ENCODE results near the gene BIRC2. TPM values are rescaled to one million over a fixed set of nuclear protein-coding genes. Genes with fewer than 3 reads are reported as not detected.
A peak's percentile ranks its signal among the peaks of the same experiment; 100 is the strongest.
"Not testable (repeated sequence)": the region's sequence is repeated elsewhere in the genome, so short reads cannot be mapped to it uniquely, and the experiment has no call there.

The BIRC2 gene
- polyA plus RNA-seq (ENCODE audit: insufficient read length in 3 of 3): 100 to 1,000 TPM in 1 of 3 donors, 10 to 100 TPM in 2; 92.3 to 103 (median 94.0) TPM

GRCh38 chr11:102346748-102347461 is at the start of gene BIRC2:
Gene BIRC2 (plus strand): TSS chr11:102347214. CDS start chr11:102349855, 2,641 bp downstream.
- peak; percentile 74 to 92 (median 86) for DNase-seq (ENCODE audit: low read depth in 3 of 3, low spot score in 2 of 3)

GRCh38 chr11:102300837-102301236 is 46.2 kb upstream of the BIRC2 start:
- DNase-seq (ENCODE audit: low read depth in 3 of 3, low spot score in 2 of 3): not testable (repeated sequence)

DNA sequence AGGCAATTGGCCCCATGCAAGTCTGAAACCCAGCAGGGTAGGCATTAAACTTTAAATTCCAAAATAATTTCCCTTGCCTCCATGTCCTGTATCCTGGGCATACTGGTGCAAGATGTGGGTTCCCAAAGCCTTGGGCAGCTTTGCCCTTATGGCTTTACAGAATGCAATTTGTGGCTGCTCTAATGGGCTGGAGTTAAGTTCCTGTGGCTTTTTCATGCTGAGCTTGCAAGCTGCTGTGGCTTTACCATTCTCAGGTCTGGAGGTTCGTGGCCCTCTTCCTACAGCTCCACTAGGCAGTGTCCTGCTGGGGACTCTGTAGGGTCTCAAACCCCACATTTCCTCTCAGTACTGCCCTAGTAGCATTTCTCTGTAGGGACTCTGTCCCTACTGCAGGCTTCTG is 44.8 kb upstream of the BIRC2 start:
- DNase-seq (ENCODE audit: low read depth in 3 of 3, low spot score in 2 of 3): no peak

- DNase-seq (ENCODE audit: low read depth in 3 of 3, low spot score in 2 of 3): no peak
These were observed 42.3 kb upstream of the BIRC2 start for GRCh38 chr11:102304686-102305085.

DNA sequence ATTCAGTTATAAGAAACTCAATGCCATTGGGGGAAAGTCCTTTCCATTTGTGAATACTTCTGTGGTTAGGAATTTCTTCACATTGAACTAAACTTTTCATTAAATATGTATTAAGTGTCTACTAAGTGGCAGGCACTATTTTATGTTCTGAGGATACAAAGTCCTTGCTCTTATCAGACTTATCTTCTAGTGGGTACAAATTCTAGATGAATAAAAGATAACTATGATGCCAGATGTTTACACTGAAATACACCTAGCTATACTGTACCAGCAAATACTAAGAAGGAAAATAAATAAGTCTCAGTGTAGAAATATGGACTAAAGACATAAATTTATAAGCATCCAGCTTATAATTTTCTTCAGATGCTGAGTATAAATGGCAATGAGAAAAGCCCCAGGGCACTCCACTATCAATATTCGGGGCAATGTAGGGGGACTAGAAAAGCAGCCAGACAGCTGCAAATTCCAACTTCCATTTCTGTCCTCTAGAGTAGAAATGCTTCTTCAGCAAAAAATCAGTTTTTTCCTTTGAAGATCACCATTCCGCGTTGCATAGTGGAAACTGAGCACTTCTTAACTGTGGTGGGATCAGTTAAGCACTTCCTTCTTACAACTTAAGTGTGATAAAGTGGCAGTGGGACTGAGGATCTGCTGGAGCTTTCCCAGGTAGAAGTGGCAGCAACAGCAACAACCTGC is 41.5 kb upstream of the BIRC2 start:
- DNase-seq (ENCODE audit: low read depth in 3 of 3, low spot score in 2 of 3): no peak

GRCh38 chr11:102306048-102306597 is 40.9 kb upstream of the BIRC2 start:
- no peak for DNase-seq (ENCODE audit: low read depth in 3 of 3, low spot score in 2 of 3)

DNA sequence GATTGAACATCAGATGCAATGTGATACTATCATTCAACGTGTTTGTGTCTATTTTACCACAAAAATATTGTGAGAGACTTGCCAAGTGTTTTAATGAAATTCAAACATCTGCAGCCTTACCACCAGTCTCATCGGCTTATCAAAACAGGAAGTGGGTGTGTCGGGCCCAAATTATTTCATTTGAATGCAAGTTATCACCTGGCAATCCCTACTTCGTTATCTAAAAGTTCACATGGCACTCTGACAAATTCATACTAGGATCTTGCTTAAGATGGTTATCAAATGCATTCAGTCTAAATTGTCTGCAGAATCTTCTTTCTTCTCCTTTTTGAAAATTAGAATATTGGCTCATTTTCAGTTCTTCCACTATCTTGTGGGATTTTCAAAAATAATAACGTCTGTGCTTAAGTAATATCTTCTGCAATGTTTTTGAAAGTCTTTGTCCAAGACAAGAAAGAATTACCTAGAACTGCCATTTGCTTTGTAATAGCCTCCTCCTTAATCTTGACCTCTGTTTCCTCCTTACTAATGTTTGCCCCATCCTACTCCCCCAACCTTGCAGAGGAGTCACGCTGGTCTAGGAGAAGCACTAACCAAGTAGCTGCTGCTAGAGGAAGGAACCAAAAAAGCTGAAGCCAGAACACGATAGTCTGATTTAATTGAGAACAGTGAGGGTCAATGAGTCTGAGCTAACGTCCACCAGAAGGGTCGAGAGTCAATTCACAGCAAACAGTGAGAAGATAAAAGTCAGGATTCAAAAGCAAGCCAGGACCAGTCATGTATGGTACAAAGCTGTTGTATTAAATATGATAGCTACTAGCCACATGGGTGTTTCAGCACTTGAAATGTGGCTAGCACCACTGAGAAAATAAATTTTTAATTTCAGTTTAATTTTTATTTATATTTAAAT is 39.9 kb upstream of the BIRC2 start:
- DNase-seq (ENCODE audit: low read depth in 3 of 3, low spot score in 2 of 3): no peak

DNA sequence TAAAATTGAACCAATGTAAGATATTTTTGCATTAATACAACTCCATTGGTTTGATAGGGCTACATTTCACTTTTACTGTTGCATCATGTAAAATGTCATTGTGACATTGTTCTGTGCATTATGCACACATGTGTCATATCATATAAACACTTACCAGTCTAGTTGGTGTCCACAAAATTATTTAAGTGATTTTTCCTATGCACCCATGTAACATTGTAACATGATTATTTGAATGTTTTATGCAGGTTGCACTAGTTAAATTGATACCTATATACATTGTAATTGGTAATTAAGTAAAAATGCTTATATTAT is 39.3 kb upstream of the BIRC2 start:
- no peak for DNase-seq (ENCODE audit: low read depth in 3 of 3, low spot score in 2 of 3)

DNA sequence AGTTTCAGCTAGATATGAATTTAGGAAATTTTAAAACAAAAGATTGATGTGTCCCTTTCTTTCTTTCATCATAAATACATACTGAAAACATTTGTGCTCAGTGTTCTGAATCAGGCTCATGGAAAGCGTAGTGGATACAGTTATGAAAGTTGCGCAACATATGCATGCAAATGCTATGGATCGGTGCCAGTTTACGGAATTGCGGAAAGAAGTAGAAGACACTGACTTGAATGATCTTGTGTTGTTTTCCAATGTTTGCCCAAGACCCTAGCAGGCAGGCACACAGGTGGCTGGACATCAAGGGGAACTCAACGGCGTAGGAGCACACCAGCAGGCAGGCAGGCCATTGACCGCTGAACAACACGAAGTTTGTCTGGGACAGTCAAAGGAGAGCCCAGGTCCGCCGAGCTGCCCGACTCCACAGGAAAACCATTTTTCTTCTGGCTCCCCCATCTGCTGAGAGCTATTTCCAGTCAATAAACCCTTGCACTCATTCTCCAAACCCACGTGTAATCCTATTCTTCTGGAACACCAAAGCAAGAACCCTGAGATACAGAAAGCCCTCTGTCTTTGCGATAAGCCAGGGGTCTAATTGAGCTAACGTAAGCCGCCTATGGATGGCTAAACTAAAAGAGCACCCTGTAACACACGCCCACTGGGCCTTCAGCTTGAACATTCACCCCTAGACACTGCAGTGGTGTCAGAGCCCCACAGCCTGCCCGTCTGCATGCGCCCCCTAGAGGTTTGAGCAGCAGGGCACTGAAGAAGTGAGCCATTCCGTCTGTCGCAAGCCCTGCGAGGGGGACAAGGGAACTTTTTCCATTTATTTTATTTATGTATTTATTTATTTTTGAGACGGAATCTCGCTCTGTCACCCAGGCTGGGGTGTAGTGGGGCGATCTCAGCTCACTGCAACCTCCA is 37.1 kb upstream of the BIRC2 start:
- no peak for DNase-seq (ENCODE audit: low read depth in 3 of 3, low spot score in 2 of 3)

DNA sequence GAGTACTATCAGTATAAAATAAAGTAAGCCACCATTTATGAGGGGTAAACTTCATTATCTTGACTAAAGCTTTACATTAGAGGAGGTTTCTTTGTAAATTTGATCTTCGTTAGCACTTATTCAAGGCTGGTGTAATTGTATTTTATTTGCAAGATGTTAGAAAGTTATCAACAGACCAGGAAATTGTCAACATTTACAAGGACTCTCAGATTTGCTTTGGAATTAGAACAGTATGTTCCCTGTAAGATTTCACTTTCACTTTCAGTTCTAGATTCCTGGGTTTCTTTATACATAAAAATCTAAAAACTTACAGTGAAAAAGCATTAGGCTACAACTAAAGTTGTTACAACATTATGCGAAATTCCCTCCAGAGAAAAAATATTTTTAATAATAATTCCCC is 34.3 kb upstream of the BIRC2 start:
- no peak for DNase-seq (ENCODE audit: low read depth in 3 of 3, low spot score in 2 of 3)

DNA sequence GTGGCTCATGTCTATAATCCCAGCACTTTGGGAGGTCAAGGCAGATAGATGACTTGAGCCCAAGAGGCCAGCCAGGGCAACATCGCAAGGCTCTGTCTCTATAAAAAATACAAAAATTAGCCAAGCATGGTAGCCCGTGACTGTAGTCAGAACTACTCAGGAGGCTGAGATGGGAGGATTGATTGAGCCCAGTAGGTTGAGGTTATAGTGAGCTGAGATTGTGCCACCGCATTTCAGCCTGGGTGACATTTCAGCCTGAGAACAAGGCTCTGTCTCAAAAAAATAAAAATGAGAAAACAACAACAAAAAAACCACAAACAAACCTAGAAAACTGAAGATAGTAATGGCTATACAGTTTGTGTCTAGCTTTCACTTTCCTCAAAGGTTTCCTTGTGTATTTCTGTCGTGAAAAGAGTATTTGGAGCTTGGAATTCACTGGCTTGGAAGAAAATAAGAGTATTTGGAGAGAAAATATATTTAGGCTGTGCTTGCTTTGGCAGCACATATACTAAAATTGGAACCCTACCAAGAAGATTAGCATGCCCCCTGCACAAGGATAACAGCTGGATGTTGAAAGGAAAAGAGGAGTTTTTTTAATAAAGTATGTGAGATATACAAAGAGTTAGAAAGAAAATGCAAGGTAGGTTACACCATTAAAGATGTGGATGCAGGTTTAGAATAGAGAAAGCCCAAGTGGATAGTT is 33.6 kb upstream of the BIRC2 start:
- no peak for DNase-seq (ENCODE audit: low read depth in 3 of 3, low spot score in 2 of 3)

GRCh38 chr11:102314784-102315183 is 32.2 kb upstream of the BIRC2 start:
- DNase-seq (ENCODE audit: low read depth in 3 of 3, low spot score in 2 of 3): no peak

GRCh38 chr11:102316346-102316904 is 30.6 kb upstream of the BIRC2 start:
- no peak for DNase-seq (ENCODE audit: low read depth in 3 of 3, low spot score in 2 of 3)

- DNase-seq (ENCODE audit: low read depth in 3 of 3, low spot score in 2 of 3): peak in 1 of 3 donors; percentile 36
These were observed 29.8 kb upstream of the BIRC2 start, which contains the start of gene BIRC3 for GRCh38 chr11:102317099-102317767. Gene BIRC3 (plus strand): TSS chr11:102317484. CDS start chr11:102324510, 7,026 bp downstream.

DNA sequence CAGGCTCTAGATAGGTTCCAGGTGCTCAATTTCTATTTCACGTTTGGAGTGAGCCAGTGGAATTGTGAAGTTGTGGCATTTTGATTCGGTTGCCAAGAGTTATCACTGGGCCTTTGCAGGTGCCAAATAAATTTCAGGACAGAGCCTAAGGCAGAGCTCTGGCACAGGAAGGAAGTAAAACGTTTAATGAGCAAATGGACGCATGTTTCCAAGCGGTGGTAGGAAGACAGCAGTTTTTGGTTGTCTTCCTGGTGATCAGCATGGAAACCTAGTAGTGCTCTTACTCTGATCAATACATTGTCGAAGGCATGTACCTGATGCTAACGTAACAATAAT is 29.3 kb upstream of the BIRC2 start:
- no peak for DNase-seq (ENCODE audit: low read depth in 3 of 3, low spot score in 2 of 3)

- DNase-seq (ENCODE audit: low read depth in 3 of 3, low spot score in 2 of 3): no peak
These were observed 28.5 kb upstream of the BIRC2 start for GRCh38 chr11:102318469-102318868.

DNA sequence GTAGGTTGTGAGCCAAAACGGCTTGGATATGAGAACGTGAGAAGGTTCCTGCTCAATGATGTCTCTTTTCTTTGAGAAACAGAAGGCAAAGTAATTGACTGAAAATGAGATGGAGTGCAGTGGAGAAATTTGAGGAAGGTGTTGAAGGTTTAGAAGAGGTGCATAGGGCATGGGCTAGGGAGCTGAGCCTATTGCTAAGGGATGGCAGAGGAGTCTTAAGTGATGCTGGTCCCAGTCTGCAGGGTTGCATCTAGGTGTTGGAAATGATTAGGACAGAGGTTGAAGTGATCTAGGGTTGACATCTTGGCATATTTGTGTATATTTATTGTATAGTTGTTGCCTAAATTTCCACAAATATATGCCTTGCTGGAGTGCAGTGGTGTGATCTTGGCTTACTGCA is 27.5 kb upstream of the BIRC2 start:
- no peak for DNase-seq (ENCODE audit: low read depth in 3 of 3, low spot score in 2 of 3)

GRCh38 chr11:102320188-102320587 is 26.8 kb upstream of the BIRC2 start:
- DNase-seq (ENCODE audit: low read depth in 3 of 3, low spot score in 2 of 3): no peak
